CD14-positive monocyte (primary cell): ENCODE data around the gene CLEC4M. TPM values are rescaled to one million over a fixed set of nuclear protein-coding genes. Genes with fewer than 3 reads are reported as not detected.
"Not testable (repeated sequence)": the region's sequence is repeated elsewhere in the genome, so short reads cannot be mapped to it uniquely, and the experiment has no call there.

Experiments
- DNase-seq, 3 donors: peaks; one replicate each; pipeline ENCODE4 v3.0.0-alpha.2; 2011 to 2022
- H2AFZ ChIP-seq: 2 replicates; pipeline ENCODE4 v1.6.0; 2012; ENCODE audit warnings: mild to moderate bottlenecking, low read depth, low read length, inconsistent platforms; ENCODE audit not compliant: insufficient read depth, poor library complexity, severe bottlenecking
- H3K27ac ChIP-seq, 2 donors: 1 replicate in 1 of 2; 2 replicates in 1 of 2; pipeline ENCODE4 v1.5.1; 2012 to 2013; ENCODE audit warnings: low read length in 2 of 2, control low read depth in 1 of 2, inconsistent platforms in 1 of 2, low read depth in 1 of 2, mild to moderate bottlenecking in 1 of 2
- H3K27me3 ChIP-seq, 2 donors: one replicate each; pipeline versions ENCODE4 v1.6.0 to v1.6.1; 2011 to 2013; ENCODE audit warnings: low read length in 2 of 2; ENCODE audit not compliant: control insufficient read depth in 2 of 2, insufficient read depth in 2 of 2
- H3K36me3 ChIP-seq, 2 donors: replicated peaks in 1 of 2; 1 replicate in 1 of 2; 2 replicates in 1 of 2; pipeline versions ENCODE4 v1.5.1 to v1.6.1; 2012 to 2013; ENCODE audit warnings: low read length in 2 of 2, control low read depth in 1 of 2, inconsistent platforms in 1 of 2, mild to moderate bottlenecking in 1 of 2; ENCODE audit not compliant: insufficient read depth in 2 of 2, control insufficient read depth in 1 of 2
- H3K4me1 ChIP-seq, 2 donors: 1 replicate in 1 of 2; 2 replicates in 1 of 2; pipeline versions ENCODE4 v1.5.1 to v1.6.1; 2012 to 2013; ENCODE audit warnings: low read length in 2 of 2, control low read depth in 1 of 2, inconsistent platforms in 1 of 2, mild to moderate bottlenecking in 1 of 2, moderate library complexity in 1 of 2; ENCODE audit not compliant: insufficient read depth in 2 of 2, control insufficient read depth in 1 of 2
- H3K4me2 ChIP-seq: replicated peaks from 2 replicates; pipeline ENCODE3; 2012; ENCODE audit warnings: low read length, moderate library complexity, mild to moderate bottlenecking; ENCODE audit not compliant: poor library complexity, severe bottlenecking; ENCODE audit errors: extremely low read depth
- H3K4me3 ChIP-seq, 3 experiments: fragments of 200-600 bp in 1 of 3; sonication (generic) in 1 of 3; replicated peaks in 1 of 3; 1 replicate in 2 of 3; 2 replicates in 1 of 3; pipeline ENCODE4 v1.5.1; 2011 to 2013; ENCODE audit warnings: low read length in 3 of 3, mild to moderate bottlenecking in 3 of 3, control low read depth in 2 of 3, low read depth in 2 of 3, inconsistent platforms in 1 of 3, moderate library complexity in 1 of 3
- H3K79me2 ChIP-seq: 2 replicates; pipeline ENCODE4 v1.6.0; 2012; ENCODE audit warnings: mild to moderate bottlenecking, control low read depth, inconsistent platforms, low read length, moderate library complexity; ENCODE audit not compliant: insufficient read depth
- H3K9ac ChIP-seq: 2 replicates; pipeline ENCODE4 v1.6.0; 2017; ENCODE audit warnings: low read length, mild to moderate bottlenecking; ENCODE audit not compliant: insufficient read depth, poor library complexity, severe bottlenecking
- H3K9me3 ChIP-seq, 2 donors: replicated peaks in 1 of 2; 1 replicate in 1 of 2; 2 replicates in 1 of 2; pipeline versions ENCODE4 v1.5.1 to v1.6.1; 2012 to 2013; ENCODE audit warnings: low read length in 2 of 2, control low read depth in 1 of 2; ENCODE audit not compliant: control insufficient read depth in 1 of 2, insufficient read depth in 1 of 2
- H4K20me1 ChIP-seq: 2 replicates; pipeline ENCODE4 v1.6.0; 2012; ENCODE audit warnings: mild to moderate bottlenecking, low read length, control low read depth, moderate library complexity; ENCODE audit not compliant: insufficient read depth
- H3K27ac Mint-ChIP-seq, 7 donors: one replicate each; pipeline ENCODE4 v1.8.0; 2020; ENCODE audit warnings: mild to moderate bottlenecking in 7 of 7, mixed read lengths in 7 of 7, moderate library complexity in 6 of 7, inconsistent platforms in 2 of 7
- H3K27me3 Mint-ChIP-seq, 3 donors: one replicate each; pipeline ENCODE4 v1.8.0; 2021 to 2022; ENCODE audit warnings: low read depth in 3 of 3, mild to moderate bottlenecking in 3 of 3, mixed read lengths in 3 of 3, moderate library complexity in 3 of 3, inconsistent platforms in 1 of 3
- H3K36me3 Mint-ChIP-seq, 2 donors: one replicate each; pipeline ENCODE4 v1.8.0; 2020; ENCODE audit warnings: mixed read lengths in 2 of 2, inconsistent platforms in 1 of 2, mild to moderate bottlenecking in 1 of 2
- H3K4me1 Mint-ChIP-seq: one replicate; pipeline ENCODE4 v1.8.0; 2020; ENCODE audit warnings: mild to moderate bottlenecking, mixed read lengths
- H3K4me3 Mint-ChIP-seq, 2 donors: one replicate each; pipeline ENCODE4 v1.8.0; 2020; ENCODE audit warnings: mild to moderate bottlenecking in 2 of 2, mixed read lengths in 2 of 2, moderate library complexity in 1 of 2
- H3K9me3 Mint-ChIP-seq, 7 donors: one replicate each; pipeline ENCODE4 v1.8.0; 2020 to 2022; ENCODE audit warnings: mixed read lengths in 7 of 7, mild to moderate bottlenecking in 6 of 7, moderate library complexity in 6 of 7, inconsistent platforms in 2 of 7
- CTCF ChIP-seq: fragments of 200-600 bp; IDR thresholded peaks from one replicate; pipeline ENCODE4 v1.8.0; 2022; ENCODE audit warnings: antibody characterized with exemption, mild to moderate bottlenecking
- WGBS: methylation state at CpG from one replicate; pipeline ENCODE4 v1.1.5; 2013; ENCODE audit warnings: missing lambda C conversion rate; ENCODE audit not compliant: insufficient coverage; 5-methylcytosine and 5-hydroxymethylcytosine counted together
- intact Hi-C, 2 donors: fragments of 100-400 bp; cut with micrococcal nuclease; formaldehyde crosslinking; loops; one replicate each; pipeline versions ENCODE4 v1.15.0 to v1.15.1; 2023
- polyA plus RNA-seq, 3 donors: library from polyadenylated mRNA; depleted of rRNA in 1 of 3; unstranded in 2 of 3; stranded (reverse) in 1 of 3; fragments of 300-500 nt in 2 of 3; fragments of >200 nt in 1 of 3; fragmentation: Illumina TruSeq in 2 of 3; gene quantifications; 1 replicate in 2 of 3; 2 replicates in 1 of 3; pipeline ENCODE4 v1.2.3, GENCODE V29; 2012 to 2021

The CLEC4M gene
- polyA plus RNA-seq, 3 donors = not detected

GRCh38 chr19:7815325-7815724, 52.3 kb downstream of the CLEC4M start:
- Mint-ChIP-seq H3K4me1 (peaks cover 16% of the 10 kb centered on the region), H3K27ac (peak overlapping the region in 3 of 7 donors; percentile 46 to 66 (median 65)), H3K4me3 (peak overlapping the region; percentile 37 to 81), H3K36me3 (peaks cover 1 to 12% of the 10 kb centered on the region in 2 donors), H3K9me3 (peaks cover 27 to 72% (median 62%) of the 10 kb centered on the region in 7 donors), H3K27me3 (peaks cover 0 to 11% (median 5%) of the 10 kb centered on the region in 3 donors)
- peaks cover 52 to 65% of the 10 kb centered on the region in 2 donors for H3K9me3 ChIP-seq
- WGBS = 30% methylated on average over 9 of the region's 10 CpGs
- H3K4me1 ChIP-seq = peaks cover 12 to 14% of the 10 kb centered on the region in 2 donors
- no peak for TF ChIP-seq CTCF
- H3K79me2 ChIP-seq = no peaks in the 10 kb centered on the region
- no peaks in the 10 kb centered on the region for H3K36me3 ChIP-seq
- H3K9ac ChIP-seq = no peak overlapping the region
- no peaks in the 10 kb centered on the region for H4K20me1 ChIP-seq
- H3K4me3 ChIP-seq = peak overlapping the region in 1 of 3 experiments; percentile 51
- no peak overlapping the region for H3K27ac ChIP-seq
- H2AFZ ChIP-seq = peak overlapping the region; percentile 59
- peaks cover 0 to 4% of the 10 kb centered on the region in 2 donors for H3K27me3 ChIP-seq
- H3K4me2 ChIP-seq = peak overlapping the region; percentile 36
- intact Hi-C loops = no loop called here
- DNase-seq = no peak

DNA sequence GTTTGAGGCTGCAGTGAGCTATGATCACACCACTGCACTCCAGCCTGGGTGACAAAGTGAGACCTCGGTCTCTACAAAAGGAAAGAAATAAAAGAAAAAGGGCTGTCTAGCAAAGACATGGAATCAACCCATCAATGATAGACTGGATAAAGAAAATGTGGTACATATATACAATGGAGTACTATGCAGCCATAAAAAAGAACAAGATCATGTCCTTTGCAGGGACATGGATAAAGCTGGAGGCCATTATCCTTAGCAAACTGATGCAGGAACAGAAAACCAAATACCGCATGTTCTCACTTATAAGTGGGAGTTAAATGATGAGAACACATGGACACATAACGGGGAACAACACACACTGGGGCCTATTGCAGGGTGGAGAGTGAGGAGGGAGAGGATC, 53.0 kb downstream of the CLEC4M start:
- peaks cover 0 to 15% (median 7%) of the 10 kb centered on the region in 3 donors for H3K27me3 Mint-ChIP-seq
- peaks cover 12 to 14% of the 10 kb centered on the region in 2 donors for H3K4me1 ChIP-seq
- H2AFZ ChIP-seq, H3K79me2 ChIP-seq, H3K9ac ChIP-seq, H3K27ac ChIP-seq, DNase-seq, H3K4me3 ChIP-seq, H3K27ac Mint-ChIP-seq, H4K20me1 ChIP-seq, H3K36me3 ChIP-seq, H3K27me3 ChIP-seq, H3K4me2 ChIP-seq, intact Hi-C loops: not testable (repeated sequence)
- H3K4me3 Mint-ChIP-seq = peak overlapping the region in 1 of 2 donors; percentile 81
- peaks cover 0 to 11% of the 10 kb centered on the region in 2 donors for H3K36me3 Mint-ChIP-seq
- peaks cover 44 to 58% of the 10 kb centered on the region in 2 donors for H3K9me3 ChIP-seq
- WGBS = 100% methylated on average over 1 of the region's 3 CpGs
- peaks cover 22 to 65% (median 55%) of the 10 kb centered on the region in 7 donors for H3K9me3 Mint-ChIP-seq
- peaks cover 16% of the 10 kb centered on the region for H3K4me1 Mint-ChIP-seq
